ENCODE data around the gene HINFP. TPM values are rescaled to one million over a fixed set of nuclear protein-coding genes. Genes with fewer than 3 reads are reported as not detected.
A peak's percentile ranks its signal among the peaks of the same experiment; 100 is the strongest.

The HINFP gene
- total RNA-seq, 4 donors from 2014 or later: 24.0 to 37.7 (median 33.2) TPM

- H3K27ac ChIP-seq: no peak overlapping the region
- no peak for DNase-seq
- H3K27me3 ChIP-seq: peaks cover 4% of the 10 kb centered on the region
- WGBS, 2 donors: 35 to 51% methylated on average over 3 of the region's 3 CpGs
- H3K36me3 ChIP-seq: no peaks in the 10 kb centered on the region
- peaks cover 6 to 13% of the 10 kb centered on the region in 2 donors for H3K4me1 ChIP-seq
- no peak overlapping the region for H3K4me3 ChIP-seq (replicated peaks in 1 of 3)
- intact Hi-C loops (cut with DNase I): loop anchor here (5.0 kb wide), 1 partner anchor 52 kb away; no protein-coding TSS in a partner anchor
- TF ChIP-seq POLR2A (IDR thresholded peaks at IDR 0.05) (no peak), CTCF (IDR thresholded peaks at IDR 0.05) (no peak)
- H3K9me3 ChIP-seq: no peaks in the 10 kb centered on the region
Measured at GRCh38 chr11:119145551-119145950, 24.2 kb downstream of the HINFP start.

GRCh38 chr11:119147604-119148333 lies 26.4 kb downstream of the HINFP start:
- DNase-seq: no peak
- intact Hi-C loops (cut with DNase I): loop anchor here (5.0 kb wide), 1 partner anchor 50 kb away; no protein-coding TSS in a partner anchor
- TF ChIP-seq POLR2A (IDR thresholded peaks at IDR 0.05) (no peak), CTCF (IDR thresholded peaks at IDR 0.05) (no peak)
- Histone ChIP-seq H3K36me3 (no peaks in the 10 kb centered on the region), H3K27me3 (peaks cover 4% of the 10 kb centered on the region), H3K4me1 (peaks cover 6 to 13% of the 10 kb centered on the region in 2 donors), H3K27ac (no peak overlapping the region), H3K4me3 (replicated peaks in 1 of 3) (no peak overlapping the region), H3K9me3 (no peaks in the 10 kb centered on the region)
- 48 to 63% methylated on average over 6 of the region's 6 CpGs for WGBS, 2 donors

GRCh38 chr11:119148720-119149017 lies 27.3 kb downstream of the HINFP start:
- H3K9me3 ChIP-seq: no peaks in the 10 kb centered on the region
- H3K27me3 ChIP-seq: peaks cover 4% of the 10 kb centered on the region
- H3K36me3 ChIP-seq: no peaks in the 10 kb centered on the region
- peaks cover 6 to 13% of the 10 kb centered on the region in 2 donors for H3K4me1 ChIP-seq
- DNase-seq: no peak
- intact Hi-C loops (cut with DNase I): loop anchor here (5.0 kb wide), 1 partner anchor 49 kb away; no protein-coding TSS in a partner anchor
- TF ChIP-seq CTCF (IDR thresholded peaks at IDR 0.05): no peak
- TF ChIP-seq POLR2A (IDR thresholded peaks at IDR 0.05): no peak
- no peak overlapping the region for H3K27ac ChIP-seq
- 2 to 4% methylated on average over 15 of the region's 16 CpGs for WGBS, 2 donors
- peak overlapping the region; percentile 22 to 42 (median 32) for H3K4me3 ChIP-seq (replicated peaks in 1 of 3)

GRCh38 chr11:119149018-119149785 lies 27.8 kb downstream of the HINFP start, which contains the start of gene ABCG4:
TSS of gene ABCG4 (plus strand) at chr11:119149052. CDS start at chr11:119149966, 914 bp downstream.
- DNase-seq: peak; percentile 24
- H3K27ac ChIP-seq: no peak within 1 kb of the TSS

More at GRCh38 chr11:119149018-119149785, 27.8 kb downstream of the HINFP start, which contains the start of gene ABCG4:
- Histone ChIP-seq H3K36me3 (no peaks in the 10 kb centered on the region), H3K27me3 (peaks cover 4% of the 10 kb centered on the region), H3K4me1 (peaks cover 6 to 13% of the 10 kb centered on the region in 2 donors), H3K4me3 (replicated peaks in 1 of 3) (peak within 1 kb of the TSS; percentile 22 to 42 (median 32)), H3K9me3 (no peaks in the 10 kb centered on the region)
- TF ChIP-seq POLR2A (IDR thresholded peaks at IDR 0.05) (no peak), CTCF (IDR thresholded peaks at IDR 0.05) (no peak)
- intact Hi-C loops (cut with DNase I): loop anchor here (5.0 kb wide), 1 partner anchor 48 kb away; no protein-coding TSS in a partner anchor
- WGBS, 2 donors: 0 to 1% methylated on average over 12 to 29 of the region's 73 CpGs

All from thyroid gland (tissue), 4 donors.